Astrocyte of the spinal cord (primary cell): ENCODE results near the gene CCL7.

Experiments
- DNase-seq: peaks from one replicate; pipeline ENCODE4 v3.0.0; 2011; ENCODE audit warnings: low read depth, low spot score
- H3K4me3 ChIP-seq: 2 replicates; pipeline ENCODE4 v1.5.1; 2011; ENCODE audit warnings: low read depth, mild to moderate bottlenecking, low read length, moderate library complexity
- CTCF ChIP-seq: IDR thresholded peaks from 2 replicates; pipeline ENCODE4 v1.5.1; 2012; ENCODE audit warnings: low read depth, mild to moderate bottlenecking, low read length, inconsistent platforms
- in situ Hi-C: cut with HindIII; loops from 2 replicates; pipeline ENCODE4 v1.10.0; 2017; ENCODE audit warnings: low sequenced_read_pairs

The CCL7 gene

GRCh38 chr17:34257299-34257985, 12.6 kb upstream of the CCL7 start:
- in situ Hi-C loops, result no loop called here
- H3K4me3 ChIP-seq, result no peak overlapping the region
- DNase-seq, result no peak
- no peak for TF ChIP-seq CTCF

- no peak for DNase-seq
- no peak overlapping the region for H3K4me3 ChIP-seq
- TF ChIP-seq CTCF, result no peak
- in situ Hi-C loops, result no loop called here
Observed at GRCh38 chr17:34257986-34258326, 12.1 kb upstream of the CCL7 start.

GRCh38 chr17:34259146-34259545, 10.9 kb upstream of the CCL7 start:
- peak; percentile 60 for DNase-seq
- no peak overlapping the region for H3K4me3 ChIP-seq
- no peak for TF ChIP-seq CTCF
- in situ Hi-C loops, result no loop called here

GRCh38 chr17:34260861-34261260, 9.2 kb upstream of the CCL7 start:
- in situ Hi-C loops, result no loop called here
- DNase-seq, result no peak
- TF ChIP-seq CTCF, result no peak
- no peak overlapping the region for H3K4me3 ChIP-seq

- in situ Hi-C loops, result no loop called here
- H3K4me3 ChIP-seq, result no peak overlapping the region
- no peak for DNase-seq
- TF ChIP-seq CTCF, result no peak
Observed at GRCh38 chr17:34261568-34262337, 8.3 kb upstream of the CCL7 start.

- H3K4me3 ChIP-seq, result no peak overlapping the region
- in situ Hi-C loops, result no loop called here
- TF ChIP-seq CTCF, result no peak
- no peak for DNase-seq
Observed at GRCh38 chr17:34265711-34266110, 4.3 kb upstream of the CCL7 start.
